Subcutaneous adipose tissue (tissue), 4 donors: ENCODE results near the gene TRIM9. TPM values are rescaled to one million over a fixed set of nuclear protein-coding genes. Genes with fewer than 3 reads are reported as not detected.

ENCODE experiments used
- total RNA-seq, 4 donors: library from RNA; depleted of rRNA; stranded (reverse); fragments of >200 nt; gene quantifications; one replicate each; pipeline ENCODE4 v1.1.0, GENCODE V29; 2016
- TF ChIP-seq, protein P1 (sequence below): fragments of 450-650 bp; IDR thresholded peaks from one replicate; pipeline ENCODE4 v1.5.1; 2016; ENCODE audit warnings: low read depth, mild to moderate bottlenecking, control low read depth, antibody characterized with exemption, moderate library complexity

The TRIM9 gene
- total RNA-seq, 4 donors from 2014 or later: 0.33 to 6.3 (median 3.0) TPM

DNA sequence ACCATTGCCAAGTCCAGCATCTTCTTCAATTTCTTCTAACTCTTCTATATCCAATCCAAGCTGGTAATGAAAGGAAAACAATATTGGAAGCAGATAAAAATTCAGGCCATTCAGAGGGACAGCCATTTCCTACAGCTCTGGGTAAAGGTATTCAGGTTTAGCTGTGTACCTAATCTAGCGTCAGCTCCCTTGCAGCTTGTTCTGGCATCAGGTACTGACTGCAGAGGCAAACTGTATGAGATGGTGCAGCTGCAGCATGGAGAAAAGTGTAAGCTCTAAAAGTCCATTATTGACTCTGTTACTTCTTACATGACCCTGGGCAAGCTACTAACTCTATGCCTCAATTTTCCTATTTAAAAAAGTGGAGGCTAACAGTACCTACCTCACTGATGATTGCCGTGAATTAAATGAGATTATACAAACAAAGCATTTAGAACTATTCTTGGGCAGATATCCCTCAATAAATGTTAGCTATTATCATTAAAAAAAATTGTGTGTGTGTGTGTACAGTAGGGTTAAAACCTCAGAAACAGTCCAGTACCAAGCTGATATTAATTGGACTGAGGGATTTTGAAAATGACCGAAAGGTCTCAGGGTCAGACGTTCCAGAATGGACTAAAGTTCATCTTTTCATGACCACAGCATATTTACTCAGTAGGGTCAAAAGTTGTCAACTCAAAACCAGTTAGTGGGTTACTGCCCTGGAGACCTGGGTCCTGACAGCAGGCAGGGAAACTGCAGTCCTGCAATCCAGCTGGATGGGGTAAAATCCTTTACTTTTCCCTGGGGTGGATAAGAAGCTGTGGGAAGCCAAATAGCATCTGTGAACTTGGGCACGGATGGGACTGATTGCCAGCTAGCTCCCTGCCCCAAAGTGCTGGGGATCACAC lies 159.5 kb downstream of the TRIM9 start:
- TF ChIP-seq, protein P1, sequence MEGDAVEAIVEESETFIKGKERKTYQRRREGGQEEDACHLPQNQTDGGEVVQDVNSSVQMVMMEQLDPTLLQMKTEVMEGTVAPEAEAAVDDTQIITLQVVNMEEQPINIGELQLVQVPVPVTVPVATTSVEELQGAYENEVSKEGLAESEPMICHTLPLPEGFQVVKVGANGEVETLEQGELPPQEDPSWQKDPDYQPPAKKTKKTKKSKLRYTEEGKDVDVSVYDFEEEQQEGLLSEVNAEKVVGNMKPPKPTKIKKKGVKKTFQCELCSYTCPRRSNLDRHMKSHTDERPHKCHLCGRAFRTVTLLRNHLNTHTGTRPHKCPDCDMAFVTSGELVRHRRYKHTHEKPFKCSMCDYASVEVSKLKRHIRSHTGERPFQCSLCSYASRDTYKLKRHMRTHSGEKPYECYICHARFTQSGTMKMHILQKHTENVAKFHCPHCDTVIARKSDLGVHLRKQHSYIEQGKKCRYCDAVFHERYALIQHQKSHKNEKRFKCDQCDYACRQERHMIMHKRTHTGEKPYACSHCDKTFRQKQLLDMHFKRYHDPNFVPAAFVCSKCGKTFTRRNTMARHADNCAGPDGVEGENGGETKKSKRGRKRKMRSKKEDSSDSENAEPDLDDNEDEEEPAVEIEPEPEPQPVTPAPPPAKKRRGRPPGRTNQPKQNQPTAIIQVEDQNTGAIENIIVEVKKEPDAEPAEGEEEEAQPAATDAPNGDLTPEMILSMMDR: no peak

DNA sequence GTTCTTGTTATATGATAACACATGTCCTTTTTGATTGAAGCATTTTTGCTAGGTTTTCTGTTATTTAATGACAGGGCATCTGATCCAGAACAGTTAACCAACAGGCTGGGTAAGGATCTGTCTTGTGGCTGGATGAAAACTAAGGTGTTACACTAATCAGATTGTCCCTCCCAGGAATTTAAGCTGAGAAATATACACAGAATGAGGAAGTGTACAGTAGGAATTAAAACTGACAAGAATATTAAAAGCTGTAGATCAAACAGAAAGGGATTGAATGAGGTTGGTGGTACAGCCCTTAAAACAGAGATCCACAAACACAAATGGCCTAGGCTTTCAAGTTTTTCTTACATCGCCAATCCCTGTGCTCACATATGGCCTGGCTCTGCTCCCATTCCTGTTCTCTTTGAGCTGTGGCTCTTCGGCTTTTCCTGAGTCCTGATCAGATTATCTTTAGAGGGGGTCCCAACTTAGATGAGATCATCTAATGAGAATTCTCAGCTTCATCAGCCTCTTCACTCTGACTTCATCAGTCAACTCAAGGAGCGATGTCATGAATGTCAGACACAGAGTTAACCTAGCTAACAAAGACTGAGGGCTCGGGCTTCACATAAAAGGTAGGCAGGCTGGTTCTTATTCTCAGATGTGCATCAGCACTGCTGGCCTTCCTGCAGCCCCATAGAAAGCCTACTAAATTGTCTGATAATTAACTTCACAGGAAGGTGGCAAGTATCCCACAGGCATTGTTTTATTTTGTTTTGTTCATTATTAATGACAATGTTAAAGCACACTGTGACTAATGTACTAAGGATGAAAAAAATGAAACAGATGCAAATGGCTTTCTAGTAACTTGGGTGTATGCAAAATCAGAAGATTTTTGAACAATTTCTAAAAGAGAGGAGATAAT lies 162.1 kb downstream of the TRIM9 start:
- TF ChIP-seq, protein P1: no peak

GRCh38 chr14:50932156-50932555 lies 162.7 kb downstream of the TRIM9 start:
- TF ChIP-seq, protein P1: no peak

GRCh38 chr14:50931559-50931958 lies 163.3 kb downstream of the TRIM9 start:
- TF ChIP-seq, protein P1: no peak

- TF ChIP-seq, protein P1: no peak
Measured at GRCh38 chr14:50929506-50929905, 165.4 kb downstream of the TRIM9 start.

GRCh38 chr14:50928002-50928635 lies 166.8 kb downstream of the TRIM9 start:
- TF ChIP-seq, protein P1: no peak
